IPS-18c (cell line): ENCODE measurements around the gene SLFN11.
"Not testable (repeated sequence)": the region's sequence is repeated elsewhere in the genome, so short reads cannot be mapped to it uniquely, and the experiment has no call there.

ENCODE experiments used
- H3K4me3 ChIP-seq: 2 replicates; pipeline ENCODE4 v1.7.0; 2013; ENCODE audit warnings: low read depth, mild to moderate bottlenecking, low read length, moderate library complexity; ENCODE audit not compliant: insufficient read depth
- H3K9me3 ChIP-seq: one replicate; pipeline ENCODE4 v1.6.1; 2013; ENCODE audit warnings: mild to moderate bottlenecking, low read length, moderate library complexity; ENCODE audit not compliant: control insufficient read depth, insufficient read depth

The SLFN11 gene

GRCh38 chr17:35373534-35373983, at the start of gene SLFN11:
TSS of gene SLFN11 (minus strand) at chr17:35373621. CDS start at chr17:35363807, 9,814 bp downstream.
- H3K9me3 ChIP-seq, result no peaks in the 10 kb centered on the region

GRCh38 chr17:35421069-35421468, 47.6 kb upstream of the SLFN11 start:
- not testable (repeated sequence) for H3K4me3 ChIP-seq, H3K9me3 ChIP-seq

More at GRCh38 chr17:35373534-35373983, at the start of gene SLFN11:
- peak within 1 kb of the TSS; percentile 58 for H3K4me3 ChIP-seq

- H3K4me3 ChIP-seq, result no peak overlapping the region
- H3K9me3 ChIP-seq, result no peaks in the 10 kb centered on the region
These were observed 43.2 kb upstream of the SLFN11 start for GRCh38 chr17:35416659-35417058.

GRCh38 chr17:35414707-35415106, 41.3 kb upstream of the SLFN11 start:
- not testable (repeated sequence) for H3K9me3 ChIP-seq, H3K4me3 ChIP-seq

- no peak overlapping the region for H3K4me3 ChIP-seq
- H3K9me3 ChIP-seq, result no peaks in the 10 kb centered on the region
These were observed 40.8 kb upstream of the SLFN11 start for GRCh38 chr17:35414247-35414646.

GRCh38 chr17:35407531-35407930, 34.1 kb upstream of the SLFN11 start:
- no peak overlapping the region for H3K4me3 ChIP-seq
- H3K9me3 ChIP-seq, result no peaks in the 10 kb centered on the region

- Histone ChIP-seq H3K4me3 (no peak overlapping the region), H3K9me3 (no peaks in the 10 kb centered on the region)
These were observed 33.1 kb upstream of the SLFN11 start for GRCh38 chr17:35406568-35406967.

GRCh38 chr17:35404360-35404759, 30.9 kb upstream of the SLFN11 start:
- Histone ChIP-seq H3K4me3 (no peak overlapping the region), H3K9me3 (no peaks in the 10 kb centered on the region)

GRCh38 chr17:35393783-35394182, 20.4 kb upstream of the SLFN11 start:
- H3K9me3 ChIP-seq, H3K4me3 ChIP-seq: not testable (repeated sequence)

GRCh38 chr17:35390663-35391062, 17.2 kb upstream of the SLFN11 start:
- Histone ChIP-seq H3K9me3 (no peaks in the 10 kb centered on the region), H3K4me3 (no peak overlapping the region)

GRCh38 chr17:35390156-35390555, 16.7 kb upstream of the SLFN11 start:
- H3K9me3 ChIP-seq, result no peaks in the 10 kb centered on the region
- no peak overlapping the region for H3K4me3 ChIP-seq

- Histone ChIP-seq H3K9me3 (no peaks in the 10 kb centered on the region), H3K4me3 (no peak overlapping the region)
These were observed 14.1 kb upstream of the SLFN11 start for GRCh38 chr17:35387496-35387895.

GRCh38 chr17:35377706-35378105, 4.3 kb upstream of the SLFN11 start:
- Histone ChIP-seq H3K4me3 (no peak overlapping the region), H3K9me3 (no peaks in the 10 kb centered on the region)

GRCh38 chr17:35377068-35377467, 3.6 kb upstream of the SLFN11 start:
- H3K4me3 ChIP-seq, result no peak overlapping the region
- H3K9me3 ChIP-seq, result no peaks in the 10 kb centered on the region

GRCh38 chr17:35376245-35376644, 2.8 kb upstream of the SLFN11 start:
- H3K4me3 ChIP-seq, result no peak overlapping the region
- H3K9me3 ChIP-seq, result no peaks in the 10 kb centered on the region

- Histone ChIP-seq H3K4me3 (0 out of 2 replicates have a peak overlapping the region, but pooled peaks have one; percentile 58), H3K9me3 (no peaks in the 10 kb centered on the region)
These were observed 1.4 kb upstream of the SLFN11 start for GRCh38 chr17:35374766-35375344.

GRCh38 chr17:35373984-35374765, 754 bp upstream of the SLFN11 start:
- peak overlapping the region; percentile 58 for H3K4me3 ChIP-seq

GRCh38 chr17:35372846-35373533, 431 bp downstream of the SLFN11 start:
- Histone ChIP-seq H3K9me3 (no peaks in the 10 kb centered on the region), H3K4me3 (peak overlapping the region; percentile 58)

More at GRCh38 chr17:35373984-35374765, 754 bp upstream of the SLFN11 start:
- H3K9me3 ChIP-seq, result no peaks in the 10 kb centered on the region
